Stimulated activated CD8-positive, alpha-beta memory T cell treated with anti-CD3 and anti-CD28 coated beads, Interleukin-7, amount 100 ng/mL, for 1 hour (primary cell): ENCODE results near the gene AGAP2.

Source experiments
- DNase-seq, 2 donors: peaks; one replicate each; pipeline ENCODE4 v3.0.0-alpha.2; 2020; ENCODE audit warnings: low read depth in 2 of 2

Gene AGAP2

DNA sequence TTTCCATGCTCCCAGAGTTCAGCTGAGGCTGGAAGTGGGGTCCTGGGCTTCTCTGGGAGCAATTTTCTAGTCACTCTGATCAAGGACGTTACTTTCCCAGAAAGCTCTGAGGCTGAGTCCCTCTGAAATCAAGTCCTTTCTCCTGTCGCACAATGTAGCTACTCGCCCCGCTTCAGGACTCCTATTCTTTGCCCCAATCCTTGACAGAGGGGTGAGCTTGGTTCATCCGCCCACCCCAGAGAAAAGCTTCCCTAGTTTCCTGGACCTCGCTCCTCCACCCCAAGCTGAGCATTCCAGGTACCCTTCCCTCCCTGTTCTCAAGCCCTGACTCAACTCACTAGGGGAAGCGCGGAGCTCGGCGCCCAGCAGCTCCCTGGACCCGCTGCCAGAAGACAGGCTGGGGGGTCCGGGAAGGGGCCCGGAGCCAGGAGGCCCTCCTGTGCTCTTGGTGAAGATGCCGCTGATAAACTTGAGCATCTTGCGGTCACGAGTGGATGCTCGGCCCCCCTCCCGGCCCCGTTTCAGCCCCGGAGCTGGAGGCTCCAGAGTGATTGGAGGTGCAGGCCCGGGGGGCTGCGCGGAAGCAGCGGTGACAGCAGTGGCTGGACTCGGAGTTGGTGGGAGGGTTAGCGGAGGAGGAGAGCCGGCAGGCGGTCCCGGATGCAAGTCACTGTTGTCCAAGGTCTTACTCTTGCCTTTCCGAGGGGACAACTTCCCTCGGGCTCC is 1.6 kb downstream of the AGAP2 start:
- no peak for DNase-seq

DNA sequence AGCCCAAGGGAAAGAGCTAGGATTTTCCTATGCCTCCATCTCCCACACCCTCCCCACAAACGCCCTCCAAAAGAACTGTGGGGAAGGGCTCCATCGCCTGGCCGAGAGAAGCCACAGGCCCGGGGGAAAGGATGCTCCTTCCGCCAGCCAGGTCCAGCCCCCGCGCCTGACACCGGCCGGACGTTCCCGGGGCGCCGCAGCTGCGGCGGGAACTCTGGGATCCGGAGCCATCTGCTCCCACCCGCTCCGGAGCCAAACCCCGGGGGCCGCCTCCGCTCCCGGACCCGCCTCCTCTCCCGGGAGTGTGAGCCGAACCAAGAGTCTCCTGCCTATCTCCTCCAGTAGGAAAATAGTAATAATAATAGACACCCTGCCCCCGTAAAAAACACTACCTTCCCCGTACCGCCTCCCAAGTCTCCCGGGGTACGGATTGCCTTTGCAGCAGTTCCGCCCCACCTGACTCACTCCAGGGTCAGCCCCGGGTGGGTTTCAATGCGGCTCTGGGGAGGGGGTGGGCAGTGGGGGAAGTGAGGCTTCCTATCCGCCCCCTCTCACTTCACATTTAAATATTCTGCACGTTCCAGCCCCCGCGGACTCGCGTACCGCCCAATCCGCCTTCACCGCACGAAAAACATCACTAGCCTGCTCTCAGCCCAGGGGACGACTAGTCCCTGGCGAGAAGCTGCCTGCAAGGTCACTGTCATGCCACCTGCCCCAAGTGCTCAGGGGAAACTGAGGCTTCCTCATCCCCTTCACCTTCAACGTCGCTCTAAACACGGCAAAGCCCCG is 2.4 kb downstream of the AGAP2 start:
- no peak for DNase-seq

DNA sequence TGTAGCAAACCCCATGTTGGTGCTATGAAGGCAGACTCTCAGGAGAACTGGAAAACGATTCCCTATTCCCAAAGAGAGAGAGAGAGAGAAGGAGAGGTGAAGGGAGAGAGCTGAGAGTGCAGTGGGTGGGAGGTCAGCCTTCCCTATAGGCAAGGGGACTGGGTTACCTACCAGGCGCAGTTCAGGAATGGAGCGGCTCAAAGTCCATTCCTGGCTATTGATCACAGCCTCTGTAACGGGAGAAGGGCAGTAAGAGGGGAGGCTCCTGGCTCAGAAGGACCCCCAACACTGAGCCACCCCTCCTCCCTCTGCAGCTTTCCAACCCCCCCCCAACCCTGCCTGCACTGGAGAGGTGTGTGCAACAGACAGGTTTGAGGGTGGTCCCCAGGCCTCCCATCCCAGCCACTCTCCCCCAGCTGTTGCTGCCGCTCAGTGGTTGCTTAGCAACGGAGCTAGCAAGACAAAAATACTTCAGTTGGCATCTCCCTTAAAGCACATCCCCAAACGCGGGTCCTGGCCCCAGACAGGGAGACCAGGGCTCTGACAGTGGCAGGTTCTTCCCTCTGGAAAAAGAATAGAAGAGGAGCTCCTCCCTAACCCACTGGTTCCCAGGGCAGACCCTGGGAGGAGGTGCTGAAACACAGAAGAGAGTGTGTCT is 3.2 kb downstream of the AGAP2 start:
- DNase-seq: no peak

DNA sequence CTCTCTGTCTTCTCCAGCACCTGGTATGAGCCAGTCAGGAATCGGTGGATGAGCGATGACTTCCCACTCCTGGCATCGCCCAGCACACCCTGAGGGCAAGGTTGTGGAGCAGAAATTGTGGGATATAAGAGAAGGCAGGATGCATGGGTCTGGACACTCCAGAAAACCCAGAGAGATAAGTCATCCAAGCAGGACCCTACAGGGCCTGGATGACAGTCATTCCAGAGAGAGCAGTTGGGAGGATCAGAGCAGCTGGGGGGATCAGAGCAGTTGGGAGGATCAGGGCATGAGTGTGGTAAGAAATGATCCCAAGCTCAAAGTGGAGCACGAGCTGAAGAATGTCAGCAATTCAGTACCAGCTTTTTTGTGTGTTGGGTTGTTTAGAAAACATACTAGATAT is 4.0 kb downstream of the AGAP2 start:
- DNase-seq: no peak

DNA sequence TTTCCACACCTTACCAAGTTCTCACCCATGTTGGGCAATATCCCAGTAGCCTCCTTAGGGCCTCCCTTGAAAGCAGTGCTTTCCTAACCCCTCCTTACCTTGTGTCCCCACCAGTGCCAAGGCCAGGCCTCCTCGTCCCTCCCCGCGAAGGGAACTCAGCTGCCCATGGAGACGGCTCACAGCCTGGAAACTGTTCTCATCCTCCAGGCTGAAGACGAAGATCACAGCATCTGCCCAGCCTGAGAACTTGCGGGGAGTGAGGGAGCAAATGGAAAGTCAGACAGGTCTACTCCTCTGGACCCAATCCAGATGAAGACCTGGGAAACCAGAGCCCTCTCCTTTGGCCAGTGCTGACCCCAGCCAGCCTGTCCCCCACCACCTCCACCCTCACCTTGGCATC is 4.6 kb downstream of the AGAP2 start:
- DNase-seq: no peak

DNA sequence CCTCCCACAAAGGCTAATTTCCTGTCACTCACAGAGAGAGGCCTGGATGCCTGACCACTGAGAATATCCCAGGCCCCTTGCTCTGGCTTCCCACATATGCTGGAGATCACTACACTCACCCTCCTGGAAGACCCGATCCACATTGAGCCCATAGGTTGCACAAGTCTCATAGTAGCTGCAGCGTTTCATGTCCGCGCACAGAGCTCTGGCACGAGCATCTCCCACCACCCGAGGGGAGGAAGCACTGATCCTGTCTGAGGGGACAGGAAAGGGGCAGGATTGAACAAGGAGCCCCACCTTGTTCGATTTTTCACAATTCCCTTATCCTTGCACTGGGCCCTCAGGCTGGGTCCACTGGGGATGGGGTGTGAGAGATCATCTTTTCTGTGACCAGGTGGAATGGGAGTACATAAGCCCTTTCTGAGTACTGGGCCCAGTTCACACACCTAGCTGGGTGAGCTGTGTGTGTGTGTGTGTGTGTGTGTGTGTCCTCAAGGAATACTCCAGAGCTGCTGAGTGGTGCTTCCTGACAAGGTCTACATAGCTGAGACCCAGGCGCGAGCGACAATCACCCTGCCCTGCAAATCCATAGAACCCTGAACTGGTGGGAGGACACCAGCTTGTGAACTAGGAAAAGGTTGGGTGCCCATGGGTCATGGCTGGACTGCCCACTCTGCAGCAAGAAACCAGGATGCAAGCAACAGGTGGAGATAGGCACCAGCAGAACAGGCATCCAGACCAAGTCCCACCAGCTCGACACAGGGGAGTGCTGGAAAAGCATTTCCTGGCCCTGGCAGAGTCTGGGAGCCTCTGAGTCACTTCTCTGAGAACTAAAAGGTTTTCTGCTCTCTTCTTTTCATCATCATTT is 5.6 kb downstream of the AGAP2 start:
- DNase-seq: no peak

DNA sequence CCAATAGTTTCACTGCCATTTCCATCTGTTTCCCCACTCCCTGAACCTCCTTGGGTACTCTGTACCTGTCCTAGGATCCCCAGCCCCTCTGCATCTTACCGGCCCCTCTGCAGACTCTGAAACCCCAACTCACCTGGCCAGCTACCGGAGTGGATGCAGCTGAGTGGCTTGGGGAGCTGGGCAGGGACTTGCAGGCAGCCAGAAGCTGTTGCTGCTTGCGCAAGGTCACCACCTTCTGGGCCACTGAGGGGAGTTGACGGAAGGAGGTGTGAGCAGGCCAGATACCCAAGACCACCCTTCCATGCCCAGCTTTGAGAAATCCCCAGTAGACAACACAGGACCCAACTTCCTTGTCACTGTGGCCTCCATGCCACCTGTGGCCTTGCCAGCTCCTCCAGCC is 6.3 kb downstream of the AGAP2 start:
- no peak for DNase-seq

DNA sequence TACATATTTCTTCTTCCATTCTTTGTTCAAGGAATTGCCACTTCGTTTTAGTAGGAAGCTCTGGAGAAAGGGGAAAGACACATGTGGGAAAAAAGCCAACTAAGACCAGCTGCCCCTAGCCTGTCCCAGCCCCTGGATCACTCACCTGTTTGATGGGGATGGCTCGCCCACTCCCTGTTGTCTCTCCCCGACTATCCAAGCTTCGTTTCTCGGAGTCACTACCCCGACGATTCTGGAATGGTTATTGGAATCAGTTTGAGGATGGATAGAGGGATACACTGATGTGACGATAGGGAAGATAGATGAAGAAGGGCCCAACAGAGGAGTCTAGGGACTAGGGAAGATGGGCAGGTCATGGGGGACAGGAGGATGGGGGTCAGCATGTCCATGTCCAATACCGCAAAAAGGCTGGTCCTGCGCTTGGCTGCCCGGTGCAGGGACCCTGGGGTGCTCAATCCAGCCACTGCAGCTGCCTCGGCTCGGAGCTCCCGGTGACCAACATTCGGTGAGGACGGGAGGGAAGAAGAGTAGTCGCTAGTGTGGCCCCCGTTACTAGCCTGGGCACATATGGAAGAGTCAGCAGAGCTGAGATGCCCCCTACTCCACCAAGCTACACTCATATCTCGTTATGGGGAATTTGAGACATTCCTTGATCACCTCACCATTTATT is 7.0 kb downstream of the AGAP2 start:
- no peak for DNase-seq

DNA sequence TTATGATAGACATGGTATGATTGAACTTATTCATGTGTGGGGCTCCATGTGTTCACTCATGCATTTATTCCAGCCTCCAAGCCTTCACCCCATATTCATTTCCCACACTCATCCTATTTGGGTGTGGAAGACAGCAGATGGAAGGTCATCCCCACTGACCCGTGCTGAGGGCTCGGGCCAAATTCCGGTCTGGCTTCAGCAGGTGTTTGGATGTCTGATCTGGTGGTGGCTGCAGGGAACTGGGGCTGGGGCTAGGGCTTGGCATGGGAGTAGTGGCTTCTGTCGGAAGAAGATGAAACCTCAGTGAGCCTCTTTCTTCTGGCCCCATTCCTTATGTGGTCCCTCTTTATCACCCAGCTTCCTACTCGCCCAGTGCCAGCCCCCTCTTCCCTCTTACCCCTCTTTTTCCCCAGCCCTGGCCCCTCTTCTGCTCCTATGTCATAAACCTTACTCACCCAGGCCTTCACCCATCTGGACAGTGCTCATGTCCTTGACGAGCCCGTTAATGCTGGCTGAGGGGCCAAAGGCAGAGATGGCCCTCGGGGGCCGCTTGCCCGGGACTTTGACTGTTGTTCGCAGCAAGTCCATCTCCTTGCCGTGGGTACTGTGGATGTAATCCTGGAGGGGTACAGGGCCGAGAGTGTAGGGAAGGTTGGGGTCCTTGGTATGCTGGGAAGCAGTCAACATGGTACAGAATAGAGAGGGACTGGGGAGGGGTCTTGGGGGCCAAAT is 8.0 kb downstream of the AGAP2 start:
- DNase-seq: no peak

DNA sequence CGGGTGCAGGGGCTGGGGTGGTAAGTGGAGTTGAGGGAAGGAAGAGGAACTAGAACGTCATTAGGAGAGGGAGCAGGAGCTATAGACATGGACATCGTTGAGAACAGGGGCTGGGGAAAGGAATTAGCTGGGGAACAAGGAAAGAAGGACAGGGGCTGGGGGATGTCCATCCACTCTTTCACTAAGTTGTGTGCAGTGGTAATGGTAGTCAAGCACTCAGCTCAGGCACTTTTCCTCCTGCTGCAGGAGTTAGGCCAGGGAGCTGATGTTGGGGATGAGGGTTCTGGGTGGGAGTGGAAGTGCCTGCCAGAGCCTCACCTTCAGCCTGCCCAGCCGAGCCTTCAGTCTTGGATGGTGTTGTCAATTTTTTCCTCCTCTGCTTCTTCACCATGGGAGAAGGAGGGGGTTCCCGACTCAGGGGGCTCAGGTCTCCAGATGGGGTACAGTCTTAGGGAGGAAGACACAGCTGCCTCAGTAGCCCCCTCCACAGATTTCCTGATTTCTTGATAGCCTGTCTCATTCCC is 9.2 kb downstream of the AGAP2 start:
- no peak for DNase-seq

DNA sequence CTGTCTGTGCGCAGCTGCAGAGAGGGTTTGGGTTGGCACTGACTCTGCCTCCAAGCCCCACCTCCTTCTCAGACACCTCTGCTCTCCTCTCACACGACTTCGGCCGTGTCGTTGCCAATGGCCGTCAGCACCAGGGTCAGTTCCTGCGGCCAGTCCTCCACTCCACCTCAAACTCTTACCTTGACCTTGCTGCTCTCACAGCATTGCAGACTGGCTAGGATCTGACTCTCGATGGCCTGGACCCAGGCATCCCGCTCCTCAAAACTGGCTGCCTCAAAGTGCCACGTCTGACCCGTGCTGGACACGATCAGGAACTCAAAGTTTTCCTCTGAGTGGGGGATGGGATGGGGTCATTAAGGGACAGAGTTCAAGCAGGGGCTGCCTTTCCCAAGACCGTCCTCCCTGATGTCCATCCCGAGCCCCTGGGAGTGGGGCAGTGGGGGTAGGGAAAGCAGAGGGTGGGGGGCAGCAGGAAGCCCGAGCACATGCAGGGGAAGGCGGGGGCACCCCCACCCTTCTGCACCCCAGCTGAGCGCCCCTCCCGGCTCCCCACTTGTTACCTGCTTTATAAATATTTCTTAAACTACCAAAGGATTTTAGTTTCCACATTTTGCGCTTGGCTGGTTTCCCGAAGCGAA is 10.7 kb downstream of the AGAP2 start:
- no peak for DNase-seq

DNA sequence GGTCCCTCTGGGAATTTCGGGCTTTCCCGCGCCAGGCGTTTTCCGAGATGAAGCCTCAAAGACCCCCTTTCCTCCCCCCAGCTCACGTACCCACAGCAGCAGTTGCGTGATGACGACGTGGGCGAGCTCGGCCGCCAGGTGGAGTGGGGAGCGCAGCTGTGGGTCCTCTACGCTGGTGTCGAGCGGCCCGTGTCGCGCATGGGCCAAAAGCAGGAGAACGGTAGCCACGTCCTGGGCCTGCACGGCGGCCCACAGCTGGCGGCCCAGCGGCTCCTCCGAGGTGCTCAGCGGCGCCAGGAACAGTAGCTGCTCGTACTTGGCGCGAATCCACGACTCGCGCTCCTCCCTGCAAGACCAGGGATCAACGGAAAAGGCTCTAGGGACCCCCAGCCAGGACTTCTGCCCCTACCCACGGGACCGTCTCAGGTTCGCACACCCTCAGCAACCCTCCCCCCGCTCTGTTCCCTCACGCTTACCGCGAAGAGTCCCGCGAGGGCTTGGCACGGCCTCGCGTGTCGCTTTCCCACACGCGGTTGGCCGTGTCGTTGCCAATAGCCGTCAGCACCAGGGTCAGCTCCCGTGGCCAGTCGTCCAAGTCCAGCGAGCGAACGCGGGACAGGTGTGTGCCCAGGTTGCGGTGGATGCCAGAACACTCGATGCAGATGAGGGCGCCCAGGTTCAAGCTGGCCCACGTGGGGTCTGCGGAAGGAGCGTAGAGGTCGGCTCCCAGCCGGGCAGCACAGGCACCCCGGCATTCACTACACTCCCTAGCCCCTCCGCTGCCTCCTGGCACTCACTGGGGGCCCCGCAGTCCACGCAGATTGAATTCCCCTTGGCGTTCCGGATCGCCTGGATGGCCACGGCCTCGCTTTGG is 11.4 kb downstream of the AGAP2 start:
- no peak for DNase-seq

DNA sequence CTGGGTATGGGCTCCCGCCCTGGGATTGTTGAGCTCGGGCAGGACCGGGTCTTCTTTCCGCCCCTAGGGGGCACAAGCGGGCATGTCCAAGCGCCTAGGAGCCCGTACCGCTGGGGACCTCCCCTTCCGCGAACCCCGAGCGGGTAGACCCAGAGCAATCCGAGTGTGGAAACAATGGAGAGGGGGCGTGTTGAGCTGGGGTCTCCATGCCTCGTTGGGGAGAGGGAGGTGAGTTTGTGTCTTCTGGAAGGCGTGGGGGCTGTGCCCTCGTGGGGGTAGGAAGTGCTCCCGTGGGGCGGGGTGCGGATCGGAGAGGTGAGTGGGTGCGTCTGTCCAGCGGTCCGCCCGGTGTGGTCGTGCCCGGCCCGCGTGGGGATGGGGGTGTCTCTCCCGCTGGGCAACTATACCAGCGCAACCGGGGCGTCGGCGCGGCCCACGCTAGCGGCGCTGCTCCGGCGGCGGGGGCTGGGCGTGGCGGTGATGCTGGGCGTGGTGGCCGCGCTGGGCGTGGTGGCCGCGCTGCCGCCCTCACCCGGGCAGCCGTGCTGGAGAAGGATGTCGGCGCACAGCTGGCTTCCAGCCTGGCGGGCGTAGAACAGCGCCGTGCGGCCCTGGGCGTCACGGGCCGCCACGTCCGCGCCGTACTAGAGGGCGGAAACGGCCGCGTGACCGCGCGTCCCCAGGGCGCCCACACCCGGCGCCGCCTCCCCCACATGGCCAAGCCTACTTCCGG is 12.2 kb downstream of the AGAP2 start:
- DNase-seq: no peak

DNA sequence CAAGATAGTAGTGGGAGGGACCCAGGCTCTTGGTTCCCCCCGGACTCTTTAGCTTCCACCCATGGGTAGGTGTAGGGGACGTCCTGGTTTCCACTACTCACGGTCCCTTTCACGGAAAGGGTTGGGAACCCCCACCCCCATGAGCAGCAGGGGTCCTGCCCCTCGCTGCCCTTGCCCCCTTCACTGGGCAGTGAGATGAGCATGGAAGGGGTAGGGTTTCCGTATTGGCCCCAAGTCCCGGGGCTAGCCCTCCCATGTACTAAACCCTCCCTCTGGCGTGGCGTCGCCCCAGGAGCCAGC is 12.7 kb downstream of the AGAP2 start:
- DNase-seq: no peak

DNA sequence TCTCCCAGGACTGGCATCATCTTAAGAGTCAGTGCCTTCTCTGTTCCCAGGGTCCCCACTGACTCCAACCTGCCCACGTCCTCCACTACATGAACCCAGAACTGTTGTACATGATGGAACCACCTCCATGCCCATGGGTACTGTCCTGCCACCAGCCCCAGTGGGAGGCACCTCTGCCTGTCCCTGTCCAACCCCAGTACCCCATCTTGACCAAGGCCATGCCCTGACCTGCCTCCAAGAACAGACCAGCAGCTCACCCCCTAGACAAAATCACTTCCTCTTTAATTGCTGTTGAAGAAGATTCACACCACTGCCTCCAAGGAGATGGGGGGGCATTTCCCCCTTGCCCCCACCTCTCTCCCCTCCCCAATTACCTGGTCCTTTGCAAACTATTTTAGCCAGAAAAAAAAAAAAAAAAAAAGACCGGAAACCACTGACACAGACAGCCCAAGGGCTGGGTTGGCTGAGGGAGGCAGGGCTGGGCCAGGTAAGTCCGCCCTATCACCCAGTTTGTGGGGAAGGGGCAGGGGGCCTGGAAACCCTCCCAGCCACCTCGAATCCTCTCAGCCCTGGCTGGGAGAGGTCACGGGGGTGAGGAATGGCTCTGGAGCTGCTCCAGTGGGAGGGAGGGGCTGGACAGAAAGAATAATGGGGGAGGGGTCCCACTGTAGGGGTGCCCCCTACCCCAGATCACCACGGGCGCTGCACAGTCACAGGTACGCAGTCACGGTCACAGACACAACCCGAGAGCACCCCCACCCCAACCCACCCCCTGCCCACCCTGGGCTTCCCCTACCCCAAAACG is 13.4 kb downstream of the AGAP2 start:
- no peak for DNase-seq

DNA sequence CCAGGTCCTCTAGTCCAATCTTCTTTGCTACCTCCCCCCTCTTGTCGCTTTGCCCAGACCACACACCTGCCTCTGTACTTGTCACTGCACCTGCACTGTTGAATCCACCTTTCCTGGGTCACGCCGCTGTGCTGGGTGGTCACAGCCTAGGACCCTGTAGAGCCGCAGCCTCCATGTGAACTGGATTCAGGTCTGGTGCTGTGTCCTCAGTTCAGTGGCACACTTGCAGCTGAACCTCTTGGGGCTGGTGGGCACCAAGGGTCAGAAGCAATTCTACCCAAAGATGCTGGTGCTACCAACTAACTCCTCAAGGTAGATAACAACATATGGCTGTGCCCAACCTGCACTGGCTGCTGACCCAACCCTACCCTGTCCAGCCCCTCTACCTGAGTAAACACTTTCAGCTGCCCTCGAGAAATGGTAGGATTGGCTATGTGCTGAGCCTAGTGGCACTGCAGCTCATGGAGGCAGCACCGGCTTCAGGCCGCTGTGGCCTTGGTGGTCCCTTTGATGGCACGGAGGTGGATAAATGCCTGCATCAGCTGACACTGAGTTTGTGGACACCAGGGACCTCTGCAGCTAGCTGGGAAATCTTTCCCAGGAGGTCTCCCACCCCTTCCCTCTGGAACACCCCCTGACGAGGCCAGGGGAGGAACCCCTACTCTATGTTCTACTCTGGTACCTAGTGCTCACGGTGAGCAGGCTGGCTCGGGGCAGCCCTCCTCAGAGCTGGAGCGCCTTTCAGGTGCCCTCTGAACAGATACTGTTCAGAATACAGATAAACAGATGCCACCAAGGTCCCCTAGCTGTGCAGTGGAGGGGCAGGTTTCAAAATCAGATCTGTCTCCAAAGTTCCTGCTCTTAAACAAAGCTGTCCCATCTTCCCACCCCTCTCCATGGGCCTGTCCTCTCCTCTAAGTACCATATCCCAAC is 14.3 kb downstream of the AGAP2 start:
- no peak for DNase-seq

DNA sequence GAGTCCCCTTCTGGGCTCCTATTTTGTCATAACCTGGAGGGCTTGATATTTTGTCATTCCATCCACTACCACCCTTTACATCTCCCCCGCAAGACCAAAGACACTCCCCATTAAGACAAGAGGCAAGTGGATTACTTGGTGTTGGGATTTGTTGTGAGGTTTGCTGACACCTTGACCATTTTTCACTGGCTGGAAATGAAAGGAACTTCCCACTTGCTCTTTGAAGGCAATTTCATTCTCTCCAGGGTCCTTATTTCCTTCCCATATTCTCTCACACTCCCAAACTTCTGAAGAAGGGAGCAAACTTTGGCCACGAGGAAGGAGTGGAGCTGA is 14.9 kb downstream of the AGAP2 start:
- no peak for DNase-seq
